HUES64 (cell line): ENCODE measurements around the gene TNRC18.
"Not testable (repeated sequence)": the region's sequence is repeated elsewhere in the genome, so short reads cannot be mapped to it uniquely, and the experiment has no call there.

ENCODE experiments used
- H3K27ac ChIP-seq: 2 replicates; pipeline ENCODE4 v1.7.0; 2013; ENCODE audit warnings: low read depth, low read length, inconsistent platforms
- H3K27me3 ChIP-seq: 2 replicates; pipeline ENCODE4 v1.6.1; 2013; ENCODE audit warnings: mild to moderate bottlenecking, low read length; ENCODE audit not compliant: insufficient read depth
- H3K36me3 ChIP-seq: 2 replicates; pipeline ENCODE4 v1.6.1; 2013; ENCODE audit warnings: mild to moderate bottlenecking, low read length; ENCODE audit not compliant: insufficient read depth
- H3K4me1 ChIP-seq: 2 replicates; pipeline ENCODE4 v1.6.1; 2013; ENCODE audit warnings: mild to moderate bottlenecking, low read length, moderate library complexity; ENCODE audit not compliant: insufficient read depth
- H3K4me3 ChIP-seq: 2 replicates; pipeline ENCODE4 v1.5.1; 2013; ENCODE audit warnings: mild to moderate bottlenecking, low read length, moderate library complexity
- H3K9ac ChIP-seq: 2 replicates; pipeline ENCODE4 v1.6.1; 2013; ENCODE audit warnings: mild to moderate bottlenecking, low read depth, low read length
- H3K9me3 ChIP-seq: 2 replicates; pipeline ENCODE4 v1.6.1; 2013; ENCODE audit warnings: low read depth, low read length; ENCODE audit not compliant: insufficient read depth
- WGBS: fragments of 150-250, 120-280 bp; methylation state at CpG from one replicate; pipeline ENCODE4 v1.1.7; 2013; ENCODE audit warnings: missing lambda C conversion rate; 5-methylcytosine and 5-hydroxymethylcytosine counted together

TNRC18 gene

DNA sequence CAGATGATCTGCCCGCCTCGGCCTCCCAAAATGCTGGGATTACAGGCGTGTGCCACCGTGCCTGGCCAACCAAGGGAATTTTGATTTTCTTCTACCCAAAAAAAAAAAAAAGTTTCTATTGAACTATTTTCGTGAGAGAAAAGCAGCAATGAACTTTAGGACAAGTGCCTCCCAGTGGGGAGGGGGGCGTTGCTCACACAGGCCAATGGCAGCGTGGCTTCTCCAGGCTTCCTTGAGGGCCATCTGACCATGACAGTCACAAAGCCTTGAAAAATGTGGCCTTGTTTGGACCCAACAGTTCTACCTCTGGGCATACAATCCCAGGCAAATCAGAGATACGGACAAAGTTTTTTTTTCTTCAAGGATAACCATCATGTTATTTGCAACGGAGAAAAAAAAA is 56.0 kb downstream of the TNRC18 start:
- Histone ChIP-seq H3K4me1 (no peaks in the 10 kb centered on the region), H3K9ac (no peak overlapping the region), H3K36me3 (0 out of 2 replicates have a peak, but pooled peaks cover 6% of the 10 kb centered on the region), H3K27me3 (no peaks in the 10 kb centered on the region), H3K4me3 (no peak overlapping the region), H3K27ac (no peak overlapping the region), H3K9me3 (no peaks in the 10 kb centered on the region)
- WGBS = 89% methylated on average over 9 of the region's 9 CpGs

DNA sequence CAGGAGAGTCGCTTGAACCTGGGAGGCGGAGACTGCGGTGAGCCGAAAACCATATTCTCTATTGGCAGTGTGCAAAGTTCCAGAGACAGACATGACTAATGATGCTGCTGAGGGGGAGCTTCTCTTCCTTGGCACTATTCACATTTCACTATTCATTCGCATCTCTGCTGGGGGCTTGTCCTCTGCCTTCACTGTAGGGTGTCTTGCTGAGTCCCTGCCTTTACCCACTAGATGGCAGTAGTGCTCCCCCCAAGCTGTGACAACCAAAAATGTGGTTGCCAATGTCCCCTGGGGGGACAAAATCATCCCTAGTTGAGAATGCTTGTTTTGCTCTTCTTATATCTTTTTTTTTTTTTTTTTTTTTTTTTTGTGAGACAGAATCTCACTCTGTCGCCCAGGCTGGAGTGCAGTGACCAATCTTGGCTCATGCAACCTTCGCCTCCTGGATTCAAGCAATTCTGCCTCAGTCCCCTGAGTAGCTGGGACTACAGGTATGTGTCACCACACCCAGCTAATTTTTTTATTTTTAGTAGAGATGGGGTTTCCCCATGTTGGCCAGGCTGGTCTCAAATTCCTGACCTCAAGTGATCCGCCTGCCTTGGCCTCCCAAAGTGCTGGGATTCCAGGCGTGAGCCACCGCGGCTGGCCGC is 57.5 kb downstream of the TNRC18 start:
- WGBS = 81% methylated on average over 12 of the region's 12 CpGs
- H3K4me1 ChIP-seq, H3K9ac ChIP-seq, H3K27me3 ChIP-seq, H3K4me3 ChIP-seq, H3K9me3 ChIP-seq, H3K27ac ChIP-seq: not testable (repeated sequence)
- H3K36me3 ChIP-seq = peaks cover 12% of the 10 kb centered on the region; the same call in 1 of the 2 replicates

DNA sequence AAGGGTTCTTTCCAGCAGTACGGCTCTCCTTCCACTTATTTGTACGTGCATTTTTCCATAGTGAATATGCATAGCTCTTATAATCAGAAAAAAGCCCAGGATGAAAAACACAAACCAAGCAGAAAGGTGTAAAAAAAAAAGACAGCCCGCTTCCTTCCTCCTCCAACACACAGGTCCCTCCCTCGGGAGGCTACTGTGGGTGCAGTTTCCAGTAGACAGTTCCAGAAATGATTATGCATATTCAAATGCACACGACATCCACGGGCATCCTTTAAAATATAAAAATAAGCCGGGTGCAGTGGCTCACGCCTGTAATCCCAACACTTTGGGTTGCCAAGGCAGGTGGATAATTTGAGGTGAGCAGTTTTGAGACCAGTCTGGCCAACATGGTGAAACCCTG is 59.9 kb downstream of the TNRC18 start:
- H3K27ac ChIP-seq = no peak overlapping the region
- WGBS = 95% methylated on average over 8 of the region's 8 CpGs
- no peaks in the 10 kb centered on the region for H3K27me3 ChIP-seq
- H3K9me3 ChIP-seq = no peaks in the 10 kb centered on the region
- peaks cover 22% of the 10 kb centered on the region for H3K36me3 ChIP-seq
- no peaks in the 10 kb centered on the region for H3K4me1 ChIP-seq
- H3K4me3 ChIP-seq = no peak overlapping the region
- H3K9ac ChIP-seq = no peak overlapping the region

DNA sequence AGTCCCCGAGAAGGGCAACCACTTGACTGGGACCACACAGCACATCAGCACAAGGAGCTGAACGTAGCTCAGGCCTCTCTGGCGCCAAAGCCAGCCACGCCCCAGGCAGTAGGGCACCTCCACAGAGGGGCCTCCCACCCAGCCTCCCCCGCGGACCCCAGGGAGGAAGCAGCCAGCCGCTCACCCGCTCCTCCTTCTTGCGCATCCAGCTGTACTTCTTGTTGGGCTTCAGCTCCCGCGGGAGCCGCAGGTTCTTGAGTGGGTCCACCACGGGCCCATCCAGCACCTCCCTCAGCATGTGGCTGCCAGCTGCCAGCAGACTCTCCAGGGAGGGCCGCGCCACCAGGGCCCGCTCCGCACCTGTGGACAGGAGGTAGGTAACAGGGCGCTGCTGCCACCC is 61.2 kb downstream of the TNRC18 start:
- no peaks in the 10 kb centered on the region for H3K27me3 ChIP-seq
- H3K4me1 ChIP-seq = no peaks in the 10 kb centered on the region
- H3K36me3 ChIP-seq = peaks cover 28% of the 10 kb centered on the region
- no peak overlapping the region for H3K27ac ChIP-seq
- WGBS = 98% methylated on average over 18 of the region's 18 CpGs
- no peak overlapping the region for H3K4me3 ChIP-seq
- no peaks in the 10 kb centered on the region for H3K9me3 ChIP-seq
- H3K9ac ChIP-seq = no peak overlapping the region

DNA sequence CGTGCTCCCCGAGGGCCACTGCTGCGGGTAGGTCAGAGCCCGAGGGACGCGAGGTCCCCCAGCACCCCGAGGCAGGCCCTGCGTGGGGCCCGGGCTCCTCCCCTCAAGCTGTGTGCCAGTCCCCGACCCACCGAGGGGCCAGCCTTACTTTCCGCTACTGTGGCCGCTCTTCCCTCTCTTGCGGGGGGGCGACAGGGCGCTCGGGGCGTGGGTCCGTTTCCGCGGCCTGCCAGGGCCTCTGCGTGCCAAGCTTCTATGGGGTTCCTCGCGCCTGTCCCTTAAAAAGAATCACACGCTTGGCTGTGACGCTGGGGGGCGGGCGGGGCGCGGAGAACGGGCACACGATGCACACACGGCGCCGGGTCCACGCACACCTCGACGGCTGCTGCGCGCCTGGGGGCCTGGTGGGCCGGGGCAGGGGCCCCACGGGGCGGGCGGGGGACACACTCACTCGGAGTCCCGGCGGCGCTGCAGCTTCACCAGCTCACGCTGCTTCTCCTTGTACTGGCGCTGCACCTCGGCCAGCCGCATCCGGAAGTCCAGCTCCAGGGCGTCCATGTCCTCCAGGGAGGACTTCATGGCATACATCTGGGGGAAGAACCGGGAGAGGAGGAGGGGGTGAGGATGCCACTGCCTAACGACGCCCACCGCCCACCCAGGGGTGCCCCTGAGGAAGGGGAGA is 62.0 kb downstream of the TNRC18 start:
- Histone ChIP-seq H3K4me1 (no peaks in the 10 kb centered on the region), H3K9me3 (no peaks in the 10 kb centered on the region), H3K27me3 (no peaks in the 10 kb centered on the region), H3K9ac (no peak overlapping the region), H3K4me3 (no peak overlapping the region), H3K36me3 (peaks cover 33% of the 10 kb centered on the region), H3K27ac (no peak overlapping the region)
- 97% methylated on average over 58 of the region's 58 CpGs for WGBS

DNA sequence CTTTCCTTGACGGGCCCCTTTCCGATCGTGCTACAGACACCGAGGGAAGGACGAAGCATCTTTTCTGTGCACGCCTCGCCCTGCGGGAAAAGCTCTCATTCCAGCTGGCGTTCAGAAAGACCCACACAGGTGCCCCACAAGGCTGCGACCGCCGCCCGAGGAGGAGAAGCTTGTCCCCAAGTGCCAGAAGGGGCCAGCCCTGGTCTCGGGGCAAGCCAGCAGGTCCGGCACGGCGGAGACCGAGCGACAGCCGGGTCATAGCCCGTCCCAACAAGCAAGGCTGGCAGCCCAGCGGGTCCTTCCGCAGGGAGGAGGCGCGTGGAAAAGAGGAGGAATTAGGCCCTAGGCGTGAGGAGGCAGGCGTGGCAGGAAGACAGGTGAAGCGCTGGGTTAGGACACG is 62.7 kb downstream of the TNRC18 start:
- WGBS = 96% methylated on average over 29 of the region's 29 CpGs
- no peak overlapping the region for H3K4me3 ChIP-seq
- no peaks in the 10 kb centered on the region for H3K4me1 ChIP-seq
- no peaks in the 10 kb centered on the region for H3K27me3 ChIP-seq
- no peaks in the 10 kb centered on the region for H3K9me3 ChIP-seq
- H3K36me3 ChIP-seq = peaks cover 39% of the 10 kb centered on the region
- H3K9ac ChIP-seq = no peak overlapping the region
- H3K27ac ChIP-seq = no peak overlapping the region

DNA sequence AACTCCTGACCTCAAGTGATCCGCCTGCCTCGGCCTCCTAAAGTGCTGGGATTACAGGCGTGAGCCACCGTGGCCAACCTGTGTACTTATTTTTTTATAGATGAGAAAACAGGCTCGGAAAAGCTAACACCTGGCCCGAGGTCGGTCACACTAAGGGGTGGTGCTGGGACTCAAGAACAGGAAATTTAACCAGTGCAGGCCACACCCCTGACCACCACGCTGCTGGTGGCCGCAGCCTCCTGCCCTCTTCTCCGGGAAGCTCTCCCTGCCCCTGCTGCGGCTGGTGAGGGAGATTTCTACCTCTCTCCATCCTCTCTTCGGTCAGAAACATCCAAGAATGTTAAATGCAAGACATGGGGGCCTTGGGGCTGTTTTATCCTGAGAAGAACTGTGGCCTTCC is 63.2 kb downstream of the TNRC18 start:
- no peak overlapping the region for H3K4me3 ChIP-seq
- H3K36me3 ChIP-seq = peaks cover 39% of the 10 kb centered on the region
- H3K9ac ChIP-seq = no peak overlapping the region
- no peaks in the 10 kb centered on the region for H3K27me3 ChIP-seq
- no peaks in the 10 kb centered on the region for H3K4me1 ChIP-seq
- H3K9me3 ChIP-seq = no peaks in the 10 kb centered on the region
- H3K27ac ChIP-seq = no peak overlapping the region
- 96% methylated on average over 12 of the region's 12 CpGs for WGBS

DNA sequence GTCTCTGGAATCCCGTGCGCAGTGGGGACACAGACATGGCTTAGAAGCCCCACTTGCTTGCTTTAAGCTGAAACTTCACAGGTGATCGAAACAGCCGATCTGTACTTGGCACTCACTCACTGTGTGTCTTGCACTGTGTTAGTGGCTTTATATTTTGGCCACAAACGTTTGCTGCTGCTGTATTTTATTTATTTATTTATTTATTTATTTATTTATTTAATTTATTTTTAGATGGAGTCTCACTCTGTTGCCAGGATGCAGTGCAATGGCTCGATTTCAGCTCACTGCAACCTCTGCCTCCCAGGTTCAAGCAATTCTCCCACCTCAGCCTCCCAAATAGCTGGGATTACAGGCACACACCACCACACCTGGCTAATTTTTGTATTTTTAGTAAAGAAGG is 63.6 kb downstream of the TNRC18 start:
- H3K9me3 ChIP-seq, H3K27me3 ChIP-seq, H3K4me1 ChIP-seq, H3K9ac ChIP-seq, H3K4me3 ChIP-seq, H3K27ac ChIP-seq: not testable (repeated sequence)
- peaks cover 39% of the 10 kb centered on the region for H3K36me3 ChIP-seq
- 96% methylated on average over 5 of the region's 6 CpGs for WGBS

DNA sequence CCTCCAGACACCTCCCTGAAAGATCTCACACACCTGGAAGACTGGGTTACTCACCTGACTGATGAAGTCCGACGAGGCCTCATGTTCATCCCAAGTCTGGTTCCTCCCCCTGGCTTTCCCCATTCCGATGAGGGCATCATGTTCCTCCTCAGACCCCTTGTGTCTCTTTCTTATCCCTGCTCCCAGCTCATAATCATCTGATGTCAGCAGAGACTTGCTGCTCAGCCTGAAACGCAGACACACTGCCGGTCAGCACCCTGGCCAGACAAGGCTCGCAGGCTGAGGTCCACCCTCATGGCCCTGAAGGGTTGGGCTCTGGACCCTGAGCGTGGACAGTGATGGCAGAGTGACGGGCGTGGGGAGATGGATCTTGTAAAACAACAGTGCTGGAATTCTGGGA is 64.3 kb downstream of the TNRC18 start:
- Histone ChIP-seq H3K36me3 (peaks cover 39% of the 10 kb centered on the region), H3K27ac (no peak overlapping the region), H3K9me3 (no peaks in the 10 kb centered on the region), H3K27me3 (no peaks in the 10 kb centered on the region), H3K4me1 (0 out of 2 replicates have a peak, but pooled peaks cover 3% of the 10 kb centered on the region), H3K9ac (no peak overlapping the region), H3K4me3 (no peak overlapping the region)
- WGBS = 96% methylated on average over 9 of the region's 9 CpGs

DNA sequence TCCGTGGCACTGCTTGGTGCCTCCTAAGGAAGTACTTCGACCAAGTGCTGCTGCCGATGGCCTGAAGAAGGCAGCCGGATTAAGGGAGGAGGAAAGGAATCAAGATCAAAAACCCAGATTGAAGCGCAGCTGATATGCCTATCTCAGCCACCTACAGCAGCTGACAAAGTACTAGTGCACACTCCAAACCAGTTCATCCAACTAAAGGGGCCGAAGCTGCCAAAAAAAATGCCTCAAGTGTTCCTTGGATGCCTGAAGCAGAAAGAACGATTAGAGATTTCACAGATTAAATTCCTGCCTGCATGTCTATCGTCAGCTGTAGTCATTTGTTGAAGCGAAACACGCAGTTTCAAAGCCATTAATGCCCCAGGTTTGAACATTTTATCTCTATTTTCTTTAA is 65.7 kb downstream of the TNRC18 start:
- WGBS = 97% methylated on average over 10 of the region's 10 CpGs
- H3K9me3 ChIP-seq = no peaks in the 10 kb centered on the region
- no peak overlapping the region for H3K4me3 ChIP-seq
- no peak overlapping the region for H3K27ac ChIP-seq
- H3K36me3 ChIP-seq = peaks cover 39% of the 10 kb centered on the region
- H3K27me3 ChIP-seq = no peaks in the 10 kb centered on the region
- H3K4me1 ChIP-seq = 0 out of 2 replicates have a peak, but pooled peaks cover 3% of the 10 kb centered on the region
- no peak overlapping the region for H3K9ac ChIP-seq

DNA sequence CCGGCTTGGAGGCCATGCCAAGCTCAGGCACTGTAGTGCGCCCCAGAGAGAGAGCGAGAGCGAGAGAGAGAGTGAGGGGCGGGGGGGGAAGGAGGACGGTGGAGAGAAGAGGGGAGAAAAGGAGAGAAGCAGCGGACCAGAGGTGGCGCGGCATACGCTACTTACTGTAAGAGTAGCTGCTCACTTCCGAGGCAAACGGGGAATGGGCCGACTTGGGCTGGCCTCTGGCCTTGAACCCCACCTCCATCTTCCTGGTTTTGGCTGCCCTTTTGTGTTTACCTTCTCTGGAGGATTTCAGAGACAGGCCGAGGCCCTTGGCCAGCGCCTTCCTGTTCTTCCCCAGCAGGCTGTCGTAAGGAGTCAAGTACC is 66.9 kb downstream of the TNRC18 start:
- 0 out of 2 replicates have a peak, but pooled peaks cover 3% of the 10 kb centered on the region for H3K4me1 ChIP-seq
- H3K36me3 ChIP-seq = peaks cover 33% of the 10 kb centered on the region
- H3K9ac ChIP-seq = no peak overlapping the region
- no peak overlapping the region for H3K27ac ChIP-seq
- H3K27me3 ChIP-seq = no peaks in the 10 kb centered on the region; the same call in 1 of the 2 replicates
- H3K4me3 ChIP-seq = no peak overlapping the region
- 95% methylated on average over 16 of the region's 16 CpGs for WGBS
- no peaks in the 10 kb centered on the region for H3K9me3 ChIP-seq
